ENCODE measurements around the gene ZNFX1. TPM values are rescaled to one million over a fixed set of nuclear protein-coding genes. Genes with fewer than 3 reads are reported as not detected.

ZNFX1 gene
- total RNA-seq, 1 donor from 2014 or later: 6.9 TPM

DNA sequence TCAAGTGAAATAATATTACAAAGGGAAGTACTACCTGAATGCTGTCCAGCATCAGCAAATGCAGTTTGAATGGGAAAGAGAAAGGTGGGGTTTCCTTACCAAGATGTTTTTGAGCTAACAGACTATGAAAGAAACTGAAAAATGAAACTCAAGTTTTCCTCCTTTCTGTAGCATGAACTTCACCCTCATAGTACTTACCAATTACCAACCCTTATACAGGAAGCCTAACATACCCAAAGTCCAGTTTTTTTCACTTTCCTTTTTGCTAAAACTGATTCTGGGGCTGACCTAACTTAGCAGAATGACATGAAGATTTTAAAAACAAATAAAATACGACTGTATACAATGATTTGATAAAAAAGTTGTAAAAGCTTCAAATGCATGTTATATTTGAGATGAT lies 5.2 kb downstream of the ZNFX1 start:
- Histone ChIP-seq H3K36me3 (peaks cover 4% of the 10 kb centered on the region), H3F3A (ENCODE audit: low read depth) (no peaks in the 10 kb centered on the region), H3K4me2 (no peak overlapping the region), H4K20me1 (ENCODE audit: low read depth) (peaks cover 4% of the 10 kb centered on the region), H3K27me3 (no peaks in the 10 kb centered on the region), H3K79me2 (ENCODE audit: low read depth) (peaks cover 48% of the 10 kb centered on the region), H3K4me1 (no peaks in the 10 kb centered on the region), H3K4me3 (no peak overlapping the region), H3K9ac (no peak overlapping the region), H3K9me3 (ENCODE audit: low read depth) (no peaks in the 10 kb centered on the region), H2AFZ (replicated peaks) (no peak overlapping the region), H3K27ac (no peak overlapping the region)
- no peak for DNase-seq (ENCODE audit: low spot score)
- TF ChIP-seq, protein P1, sequence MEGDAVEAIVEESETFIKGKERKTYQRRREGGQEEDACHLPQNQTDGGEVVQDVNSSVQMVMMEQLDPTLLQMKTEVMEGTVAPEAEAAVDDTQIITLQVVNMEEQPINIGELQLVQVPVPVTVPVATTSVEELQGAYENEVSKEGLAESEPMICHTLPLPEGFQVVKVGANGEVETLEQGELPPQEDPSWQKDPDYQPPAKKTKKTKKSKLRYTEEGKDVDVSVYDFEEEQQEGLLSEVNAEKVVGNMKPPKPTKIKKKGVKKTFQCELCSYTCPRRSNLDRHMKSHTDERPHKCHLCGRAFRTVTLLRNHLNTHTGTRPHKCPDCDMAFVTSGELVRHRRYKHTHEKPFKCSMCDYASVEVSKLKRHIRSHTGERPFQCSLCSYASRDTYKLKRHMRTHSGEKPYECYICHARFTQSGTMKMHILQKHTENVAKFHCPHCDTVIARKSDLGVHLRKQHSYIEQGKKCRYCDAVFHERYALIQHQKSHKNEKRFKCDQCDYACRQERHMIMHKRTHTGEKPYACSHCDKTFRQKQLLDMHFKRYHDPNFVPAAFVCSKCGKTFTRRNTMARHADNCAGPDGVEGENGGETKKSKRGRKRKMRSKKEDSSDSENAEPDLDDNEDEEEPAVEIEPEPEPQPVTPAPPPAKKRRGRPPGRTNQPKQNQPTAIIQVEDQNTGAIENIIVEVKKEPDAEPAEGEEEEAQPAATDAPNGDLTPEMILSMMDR (IDR thresholded peaks at IDR 0.05): no peak
- TF ChIP-seq EZH2phosphoT487 (IDR thresholded peaks at IDR 0.05) (no peak), EZH2 (IDR thresholded peaks at IDR 0.05) (no peak)
- H3K27me3 Mint-ChIP-seq (ENCODE audit: insufficient read depth, low read depth): peaks cover 2% of the 10 kb centered on the region
- H3K4me1 Mint-ChIP-seq: peaks cover 16% of the 10 kb centered on the region
- no peak overlapping the region for H3K4me3 Mint-ChIP-seq
- H3K36me3 Mint-ChIP-seq: peaks cover 47% of the 10 kb centered on the region
- no peak overlapping the region for H3K27ac Mint-ChIP-seq
- peaks cover 3% of the 10 kb centered on the region for H3K9me3 Mint-ChIP-seq

DNA sequence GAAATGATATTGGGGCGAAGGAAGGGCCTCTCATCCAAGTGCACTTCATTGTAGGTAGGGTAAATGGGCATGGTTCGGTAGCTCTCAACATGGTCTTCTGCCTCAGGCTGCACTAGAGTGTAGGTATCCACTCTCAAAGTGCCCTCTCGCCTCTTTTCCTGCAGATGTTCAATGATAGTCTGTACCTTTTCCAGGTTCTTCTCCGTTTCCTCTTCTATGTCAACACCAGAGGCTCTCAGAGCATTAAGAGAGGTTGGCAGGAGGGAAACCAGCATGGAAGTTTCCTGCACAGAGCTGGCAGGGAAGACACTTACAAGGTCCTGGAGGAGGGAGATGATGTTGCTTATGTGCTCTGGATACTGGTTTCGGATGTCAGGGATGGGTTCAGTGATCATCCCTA lies 7.1 kb downstream of the ZNFX1 start:
- Histone ChIP-seq H3K36me3 (peaks cover 4% of the 10 kb centered on the region), H3K9me3 (ENCODE audit: low read depth) (no peaks in the 10 kb centered on the region), H3K4me3 (no peak overlapping the region), H3K4me1 (no peaks in the 10 kb centered on the region), H3K27ac (no peak overlapping the region), H2AFZ (replicated peaks) (no peak overlapping the region), H3K27me3 (no peaks in the 10 kb centered on the region), H3K79me2 (ENCODE audit: low read depth) (peaks cover 45% of the 10 kb centered on the region), H3F3A (ENCODE audit: low read depth) (no peaks in the 10 kb centered on the region), H3K4me2 (no peak overlapping the region), H3K9ac (no peak overlapping the region), H4K20me1 (ENCODE audit: low read depth) (peaks cover 4% of the 10 kb centered on the region)
- no peak for TF ChIP-seq EZH2phosphoT487 (IDR thresholded peaks at IDR 0.05)
- no peak for TF ChIP-seq EZH2 (IDR thresholded peaks at IDR 0.05)
- TF ChIP-seq, protein P1 (IDR thresholded peaks at IDR 0.05): no peak
- H3K4me3 Mint-ChIP-seq: no peak overlapping the region
- peaks cover 45% of the 10 kb centered on the region for H3K36me3 Mint-ChIP-seq
- H3K4me1 Mint-ChIP-seq: peaks cover 6% of the 10 kb centered on the region
- no peak for DNase-seq (ENCODE audit: low spot score)
- H3K9me3 Mint-ChIP-seq: peaks cover 3% of the 10 kb centered on the region
- H3K27ac Mint-ChIP-seq: no peak overlapping the region
- peaks cover 2% of the 10 kb centered on the region for H3K27me3 Mint-ChIP-seq (ENCODE audit: insufficient read depth, low read depth)

DNA sequence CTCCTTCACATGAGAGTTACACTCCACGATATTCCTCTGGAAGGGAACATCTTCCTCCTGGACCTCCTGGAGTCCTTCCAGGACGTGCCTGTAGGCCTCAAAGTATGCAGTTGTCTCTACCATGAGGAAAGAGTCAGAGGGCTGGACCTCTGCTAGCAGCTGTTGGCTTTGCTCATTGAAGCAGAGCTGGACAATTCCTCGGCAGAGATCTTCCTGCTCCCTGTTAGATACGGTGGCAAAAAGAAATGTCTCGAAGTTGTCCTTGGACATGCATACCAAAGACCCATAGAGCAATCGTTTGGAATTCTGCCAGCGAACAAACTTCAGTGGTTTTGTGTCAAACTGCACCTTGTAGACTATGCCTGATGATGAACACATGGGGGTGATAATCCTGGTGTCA lies 7.7 kb downstream of the ZNFX1 start:
- Mint-ChIP-seq H3K36me3 (peaks cover 41% of the 10 kb centered on the region), H3K4me3 (no peak overlapping the region)
- H2AFZ ChIP-seq (replicated peaks): no peak overlapping the region

More for the DNA sequence above, 7.7 kb downstream of the ZNFX1 start:
- H3K4me1 Mint-ChIP-seq: peaks cover 3% of the 10 kb centered on the region
- no peak overlapping the region for H3K4me3 ChIP-seq
- H3K79me2 ChIP-seq (ENCODE audit: low read depth): peaks cover 42% of the 10 kb centered on the region
- no peak overlapping the region for H3K9ac ChIP-seq
- no peak overlapping the region for H3K4me2 ChIP-seq
- peaks cover 4% of the 10 kb centered on the region for H3K36me3 ChIP-seq
- no peaks in the 10 kb centered on the region for H3K9me3 ChIP-seq (ENCODE audit: low read depth)
- DNase-seq (ENCODE audit: low spot score): no peak
- H4K20me1 ChIP-seq (ENCODE audit: low read depth): peaks cover 4% of the 10 kb centered on the region
- no peaks in the 10 kb centered on the region for H3K4me1 ChIP-seq
- H3K27me3 ChIP-seq: no peaks in the 10 kb centered on the region
- no peaks in the 10 kb centered on the region for H3F3A ChIP-seq (ENCODE audit: low read depth)
- H3K27me3 Mint-ChIP-seq (ENCODE audit: insufficient read depth, low read depth): peaks cover 2% of the 10 kb centered on the region
- TF ChIP-seq EZH2phosphoT487 (IDR thresholded peaks at IDR 0.05): no peak
- TF ChIP-seq EZH2 (IDR thresholded peaks at IDR 0.05): no peak
- TF ChIP-seq, protein P1 (IDR thresholded peaks at IDR 0.05): no peak
- no peak overlapping the region for H3K27ac Mint-ChIP-seq
- peaks cover 3% of the 10 kb centered on the region for H3K9me3 Mint-ChIP-seq
- no peak overlapping the region for H3K27ac ChIP-seq
